HG03045 (cell line): ENCODE measurements around the gene DEFB131B.
"Not testable (repeated sequence)": the region's sequence is repeated elsewhere in the genome, so short reads cannot be mapped to it uniquely, and the experiment has no call there.

Experiments used
- ATAC-seq: cut with Tn5 transposase; IDR thresholded peaks from one replicate; pipeline ENCODE4 v1.9.1; 2021; ENCODE audit warnings: mild to moderate bottlenecking, moderate library complexity; ENCODE audit not compliant: unreplicated experiment

The DEFB131B gene

GRCh38 chr11:71910775-71911174 is 32.5 kb downstream of the DEFB131B start:
- ATAC-seq = not testable (repeated sequence)

GRCh38 chr11:71911321-71911985 is 33.2 kb downstream of the DEFB131B start:
- ATAC-seq = not testable (repeated sequence)

- ATAC-seq = not testable (repeated sequence)
These were observed 33.7 kb downstream of the DEFB131B start for GRCh38 chr11:71911986-71912340.

- no peak for ATAC-seq
These were observed 35.7 kb downstream of the DEFB131B start for GRCh38 chr11:71913756-71914526.

- ATAC-seq = no peak
These were observed 36.5 kb downstream of the DEFB131B start for GRCh38 chr11:71914617-71915189.

- ATAC-seq = no peak
These were observed 39.4 kb downstream of the DEFB131B start for GRCh38 chr11:71917646-71918140.

GRCh38 chr11:71927820-71928736 is 49.8 kb downstream of the DEFB131B start, which contains the start of gene XNDC1N:
TSS of gene XNDC1N (minus strand) at chr11:71928594. CDS start at chr11:71923353, 5,241 bp downstream.
- peak; percentile 74 for ATAC-seq

- ATAC-seq = peak; percentile 83
These were observed 50.6 kb downstream of the DEFB131B start, which contains the start of gene RNF121 for GRCh38 chr11:71928737-71929443. TSS of gene RNF121 (plus strand) at chr11:71929046. CDS start at chr11:71929062, 16 bp downstream.

GRCh38 chr11:71929491-71929890 is 51.2 kb downstream of the DEFB131B start:
- ATAC-seq = no peak

- ATAC-seq = no peak
These were observed 52.4 kb downstream of the DEFB131B start for GRCh38 chr11:71930556-71931244.

GRCh38 chr11:71931245-71931602 is 53.0 kb downstream of the DEFB131B start:
- ATAC-seq = no peak

- no peak for ATAC-seq
These were observed 55.1 kb downstream of the DEFB131B start for GRCh38 chr11:71933141-71933933.
